ENCODE data around the gene ATRN.

ATRN gene

GRCh38 chr20:3631534-3631933, 160.7 kb downstream of the ATRN start:
- DNase-seq = no peak

GRCh38 chr20:3632311-3633004, 161.6 kb downstream of the ATRN start:
- DNase-seq = no peak

- DNase-seq = no peak
These were observed 163.2 kb downstream of the ATRN start for GRCh38 chr20:3633913-3634478.

- no peak for DNase-seq
These were observed 164.5 kb downstream of the ATRN start for GRCh38 chr20:3635346-3635745.

- no peak for DNase-seq
These were observed 169.4 kb downstream of the ATRN start for GRCh38 chr20:3640259-3640658.

GRCh38 chr20:3645309-3646066, 174.7 kb downstream of the ATRN start:
- DNase-seq = no peak

GRCh38 chr20:3646067-3646440, 175.2 kb downstream of the ATRN start:
- DNase-seq = no peak

GRCh38 chr20:3646651-3647050, 175.8 kb downstream of the ATRN start:
- DNase-seq = no peak

- no peak for DNase-seq
These were observed 176.7 kb downstream of the ATRN start for GRCh38 chr20:3647473-3647872.

- DNase-seq = no peak
These were observed 178.1 kb downstream of the ATRN start for GRCh38 chr20:3648951-3649350.

GRCh38 chr20:3651204-3651962, 180.6 kb downstream of the ATRN start:
- DNase-seq = no peak

- peak; percentile 67 to 75 for DNase-seq
These were observed 181.4 kb downstream of the ATRN start for GRCh38 chr20:3652221-3652620.

- peak; percentile 45 to 71 for DNase-seq
These were observed 182.1 kb downstream of the ATRN start for GRCh38 chr20:3652676-3653596.

- DNase-seq = no peak
These were observed 183.1 kb downstream of the ATRN start for GRCh38 chr20:3653921-3654320.

GRCh38 chr20:3654326-3655130, 183.7 kb downstream of the ATRN start:
- peak; percentile 88 to 95 for DNase-seq

GRCh38 chr20:3655131-3655405, 184.2 kb downstream of the ATRN start:
- no peak for DNase-seq

- no peak for DNase-seq
These were observed 187.3 kb downstream of the ATRN start for GRCh38 chr20:3658019-3658715.

GRCh38 chr20:3658716-3659491, 188.1 kb downstream of the ATRN start:
- no peak for DNase-seq

GRCh38 chr20:3659492-3660261, 188.9 kb downstream of the ATRN start:
- no peak for DNase-seq

Data from NCI-H187 (cell line).